ENCODE data around the gene APOF. TPM values are rescaled to one million over a fixed set of nuclear protein-coding genes. Genes with fewer than 3 reads are reported as not detected.
"Not testable (repeated sequence)": the region's sequence is repeated elsewhere in the genome, so short reads cannot be mapped to it uniquely, and the experiment has no call there.

Gene APOF
- total RNA-seq, 1 experiment from 2014 or later, result not detected

DNA sequence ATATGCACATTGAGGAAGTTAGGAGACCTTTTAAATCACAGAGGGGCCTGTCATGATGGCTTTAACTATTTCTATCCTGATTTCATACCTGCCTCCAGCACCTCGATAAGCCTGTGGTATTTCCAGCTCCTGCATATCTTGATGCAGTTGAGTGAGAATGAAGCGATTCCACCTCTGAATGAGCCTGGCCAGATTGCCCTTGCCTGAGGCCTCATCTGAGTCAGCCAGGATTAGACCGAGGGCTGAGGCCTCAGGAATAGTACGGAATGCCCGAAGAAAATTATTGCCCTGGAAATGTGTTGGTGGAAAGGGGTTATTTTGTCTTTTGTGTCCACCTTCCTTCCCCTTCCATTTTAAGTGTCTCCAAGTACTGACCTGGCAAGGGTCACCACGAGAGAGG is 38.5 kb downstream of the APOF start:
- no peaks in the 10 kb centered on the region for H3K4me1 Mint-ChIP-seq (ENCODE audit: insufficient read depth, unreplicated experiment)
- peaks cover 76% of the 10 kb centered on the region for H3K36me3 Mint-ChIP-seq (ENCODE audit: insufficient read depth, unreplicated experiment)
- H3K9me3 Mint-ChIP-seq (ENCODE audit: unreplicated experiment), result no peaks in the 10 kb centered on the region
- intact Hi-C loops (cut with micrococcal nuclease), result no loop called here
- TF ChIP-seq, protein P1, sequence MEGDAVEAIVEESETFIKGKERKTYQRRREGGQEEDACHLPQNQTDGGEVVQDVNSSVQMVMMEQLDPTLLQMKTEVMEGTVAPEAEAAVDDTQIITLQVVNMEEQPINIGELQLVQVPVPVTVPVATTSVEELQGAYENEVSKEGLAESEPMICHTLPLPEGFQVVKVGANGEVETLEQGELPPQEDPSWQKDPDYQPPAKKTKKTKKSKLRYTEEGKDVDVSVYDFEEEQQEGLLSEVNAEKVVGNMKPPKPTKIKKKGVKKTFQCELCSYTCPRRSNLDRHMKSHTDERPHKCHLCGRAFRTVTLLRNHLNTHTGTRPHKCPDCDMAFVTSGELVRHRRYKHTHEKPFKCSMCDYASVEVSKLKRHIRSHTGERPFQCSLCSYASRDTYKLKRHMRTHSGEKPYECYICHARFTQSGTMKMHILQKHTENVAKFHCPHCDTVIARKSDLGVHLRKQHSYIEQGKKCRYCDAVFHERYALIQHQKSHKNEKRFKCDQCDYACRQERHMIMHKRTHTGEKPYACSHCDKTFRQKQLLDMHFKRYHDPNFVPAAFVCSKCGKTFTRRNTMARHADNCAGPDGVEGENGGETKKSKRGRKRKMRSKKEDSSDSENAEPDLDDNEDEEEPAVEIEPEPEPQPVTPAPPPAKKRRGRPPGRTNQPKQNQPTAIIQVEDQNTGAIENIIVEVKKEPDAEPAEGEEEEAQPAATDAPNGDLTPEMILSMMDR (IDR thresholded peaks at IDR 0.05; ENCODE audit: unreplicated experiment), result no peak
- CTCF ChIA-PET, result interaction anchor here (0.6 to 0.7 kb wide), 2 partner anchors 14 to 247 kb away, joined by 4 read pairs; partner anchors contain the start of gene IL23A
- BruUV-seq (replicated peaks), result no TSS peak
- H3K4me3 Mint-ChIP-seq (ENCODE audit: unreplicated experiment), result no peak overlapping the region
- no peak overlapping the region for H3K27ac Mint-ChIP-seq (ENCODE audit: low read depth, unreplicated experiment)
- DNase-seq (ENCODE audit: unreplicated experiment), result no peak
- no peaks in the 10 kb centered on the region for H3K27me3 Mint-ChIP-seq (ENCODE audit: insufficient read depth, unreplicated experiment)
- POLR2A ChIA-PET, result interaction anchor here (0.8 kb wide), 2 partner anchors 10 to 14 kb away, joined by 3 read pairs; no protein-coding TSS in a partner anchor

DNA sequence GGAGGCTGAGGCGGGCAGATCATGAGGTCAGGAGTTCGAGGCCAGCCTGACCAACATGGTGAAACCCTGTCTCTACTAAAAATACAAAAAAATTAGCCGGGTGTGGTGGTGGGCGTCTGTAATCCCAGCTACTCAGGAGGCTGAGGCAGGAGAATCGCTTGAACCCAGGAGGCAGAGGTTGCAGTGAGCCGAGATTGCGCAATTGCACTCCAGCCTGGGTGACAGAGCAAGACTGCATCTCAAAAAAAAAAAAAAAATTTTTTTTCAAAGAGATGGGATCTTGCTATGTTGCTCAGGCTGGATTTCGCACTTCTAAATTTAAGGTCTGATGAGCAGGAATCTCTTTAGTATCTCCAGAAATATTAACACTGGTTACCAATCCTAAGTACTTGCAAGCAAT is 41.0 kb downstream of the APOF start:
- ChIA-PET POLR2A (interaction anchor here (8.3 kb wide), 1 partner anchor 10 kb away, joined by 79 read pairs; the partner anchor contains the start of gene PAN2), CTCF (interaction anchor here (0.6 kb wide), 1 partner anchor 31 kb away, joined by 3 read pairs; no protein-coding TSS in a partner anchor)
- DNase-seq (ENCODE audit: unreplicated experiment); intact Hi-C loops (cut with micrococcal nuclease); H3K27ac Mint-ChIP-seq (ENCODE audit: low read depth, unreplicated experiment); H3K4me3 Mint-ChIP-seq (ENCODE audit: unreplicated experiment); H3K9me3 Mint-ChIP-seq (ENCODE audit: unreplicated experiment); H3K27me3 Mint-ChIP-seq (ENCODE audit: insufficient read depth, unreplicated experiment); H3K4me1 Mint-ChIP-seq (ENCODE audit: insufficient read depth, unreplicated experiment); BruUV-seq (replicated peaks): not testable (repeated sequence)
- H3K36me3 Mint-ChIP-seq (ENCODE audit: insufficient read depth, unreplicated experiment), result peaks cover 55% of the 10 kb centered on the region

DNA sequence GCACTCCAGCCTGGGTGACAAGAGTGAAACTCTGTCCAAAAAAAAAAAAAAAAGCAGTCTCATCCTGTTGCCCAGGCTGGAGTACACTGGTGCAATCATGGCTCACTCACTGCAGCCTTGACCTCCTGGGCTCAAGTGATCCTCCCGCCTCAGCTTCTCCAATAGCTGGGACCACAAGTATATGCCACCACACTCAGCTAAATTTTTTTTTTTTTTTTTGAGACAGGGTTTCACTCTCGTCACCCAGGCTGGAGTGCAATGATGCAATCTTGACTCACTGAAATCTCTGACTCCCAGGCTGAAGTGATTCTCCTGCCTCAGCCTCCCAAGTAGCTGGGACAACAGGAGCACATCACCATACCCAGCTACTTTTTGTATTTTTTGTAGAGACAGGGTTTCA is 41.6 kb downstream of the APOF start:
- peak; percentile 38 for DNase-seq (ENCODE audit: unreplicated experiment)
- intact Hi-C loops (cut with micrococcal nuclease), result no loop called here
- CTCF ChIA-PET, result interaction anchor here (0.6 to 1.2 kb wide), 2 partner anchors 31 to 143 kb away, joined by 3 read pairs; no protein-coding TSS in a partner anchor

DNA sequence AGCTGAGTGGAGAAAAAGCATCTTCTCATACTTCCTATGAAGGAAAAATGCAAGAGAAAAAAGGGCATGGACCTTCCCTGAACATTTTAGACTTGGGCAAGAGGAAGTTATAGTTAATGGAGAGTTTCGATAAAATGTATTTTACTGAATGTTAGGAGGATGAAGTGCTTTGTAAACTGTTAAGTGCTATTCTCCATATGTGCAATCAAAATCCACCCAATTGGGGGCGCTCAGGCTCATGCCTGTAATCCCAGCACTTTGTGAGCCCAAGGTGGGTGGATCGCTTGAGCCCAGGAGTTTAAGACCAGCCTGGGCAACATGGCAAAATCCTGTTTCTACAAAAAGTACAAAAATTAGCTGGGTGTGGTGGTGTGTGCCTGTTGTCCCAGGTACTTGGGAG is 45.0 kb downstream of the APOF start:
- H3K36me3 Mint-ChIP-seq (ENCODE audit: insufficient read depth, unreplicated experiment), result peaks cover 54% of the 10 kb centered on the region
- no peaks in the 10 kb centered on the region for H3K9me3 Mint-ChIP-seq (ENCODE audit: unreplicated experiment)
- no peaks in the 10 kb centered on the region for H3K4me1 Mint-ChIP-seq (ENCODE audit: insufficient read depth, unreplicated experiment)
- BruUV-seq (replicated peaks), result no TSS peak
- intact Hi-C loops (cut with micrococcal nuclease), result no loop called here
- no peak overlapping the region for H3K27ac Mint-ChIP-seq (ENCODE audit: low read depth, unreplicated experiment)
- TF ChIP-seq, protein P1 (IDR thresholded peaks at IDR 0.05; ENCODE audit: unreplicated experiment), result no peak
- CTCF ChIA-PET, result interaction anchor here (0.5 to 1.4 kb wide), 4 partner anchors 13 to 766 kb away, joined by 3 to 5 read pairs (median 4); no protein-coding TSS in a partner anchor
- H3K27me3 Mint-ChIP-seq (ENCODE audit: insufficient read depth, unreplicated experiment), result no peaks in the 10 kb centered on the region
- no peak overlapping the region for H3K4me3 Mint-ChIP-seq (ENCODE audit: unreplicated experiment)
- POLR2A ChIA-PET, result interaction anchor here (1.0 to 8.3 kb wide), 5 partner anchors 10 to 190 kb away, joined by 3 to 79 read pairs (median 10); partner anchors contain the start of genes ESYT1, PAN2 and STAT2
- DNase-seq (ENCODE audit: unreplicated experiment), result no peak

More for the DNA sequence above, 41.6 kb downstream of the APOF start:
- H3K4me3 Mint-ChIP-seq (ENCODE audit: unreplicated experiment), result no peak overlapping the region
- no peaks in the 10 kb centered on the region for H3K9me3 Mint-ChIP-seq (ENCODE audit: unreplicated experiment)
- TF ChIP-seq, protein P1 (IDR thresholded peaks at IDR 0.05; ENCODE audit: unreplicated experiment), result no peak
- H3K27ac Mint-ChIP-seq (ENCODE audit: low read depth, unreplicated experiment), result no peak overlapping the region
- H3K36me3 Mint-ChIP-seq (ENCODE audit: insufficient read depth, unreplicated experiment), result peaks cover 50% of the 10 kb centered on the region
- BruUV-seq (replicated peaks), result no TSS peak
- POLR2A ChIA-PET, result interaction anchor here (8.3 kb wide), 1 partner anchor 11 kb away, joined by 79 read pairs; the partner anchor contains the start of gene PAN2
- H3K4me1 Mint-ChIP-seq (ENCODE audit: insufficient read depth, unreplicated experiment), result no peaks in the 10 kb centered on the region
- H3K27me3 Mint-ChIP-seq (ENCODE audit: insufficient read depth, unreplicated experiment), result no peaks in the 10 kb centered on the region
